Vagina (tissue), 2 donors: Measurements from ENCODE around the gene BIVM.

Experiments
- CTCF ChIP-seq, 3 experiments: fragments of 450-650 bp in 2 of 3; fragments of 200-600 bp in 1 of 3; sonication (generic) in 1 of 3; IDR thresholded peaks; one replicate each; pipeline ENCODE4 v1.5.1; 2017 to 2019; ENCODE audit warnings: antibody characterized with exemption in 3 of 3, mild to moderate bottlenecking in 2 of 3, moderate library complexity in 2 of 3
- POLR2A ChIP-seq, 2 donors: fragments of 450-650 bp; IDR thresholded peaks; one replicate each; pipeline ENCODE4 v1.6.1; 2017; ENCODE audit warnings: antibody characterized with exemption in 2 of 2, mild to moderate bottlenecking in 2 of 2, moderate library complexity in 2 of 2

DNA sequence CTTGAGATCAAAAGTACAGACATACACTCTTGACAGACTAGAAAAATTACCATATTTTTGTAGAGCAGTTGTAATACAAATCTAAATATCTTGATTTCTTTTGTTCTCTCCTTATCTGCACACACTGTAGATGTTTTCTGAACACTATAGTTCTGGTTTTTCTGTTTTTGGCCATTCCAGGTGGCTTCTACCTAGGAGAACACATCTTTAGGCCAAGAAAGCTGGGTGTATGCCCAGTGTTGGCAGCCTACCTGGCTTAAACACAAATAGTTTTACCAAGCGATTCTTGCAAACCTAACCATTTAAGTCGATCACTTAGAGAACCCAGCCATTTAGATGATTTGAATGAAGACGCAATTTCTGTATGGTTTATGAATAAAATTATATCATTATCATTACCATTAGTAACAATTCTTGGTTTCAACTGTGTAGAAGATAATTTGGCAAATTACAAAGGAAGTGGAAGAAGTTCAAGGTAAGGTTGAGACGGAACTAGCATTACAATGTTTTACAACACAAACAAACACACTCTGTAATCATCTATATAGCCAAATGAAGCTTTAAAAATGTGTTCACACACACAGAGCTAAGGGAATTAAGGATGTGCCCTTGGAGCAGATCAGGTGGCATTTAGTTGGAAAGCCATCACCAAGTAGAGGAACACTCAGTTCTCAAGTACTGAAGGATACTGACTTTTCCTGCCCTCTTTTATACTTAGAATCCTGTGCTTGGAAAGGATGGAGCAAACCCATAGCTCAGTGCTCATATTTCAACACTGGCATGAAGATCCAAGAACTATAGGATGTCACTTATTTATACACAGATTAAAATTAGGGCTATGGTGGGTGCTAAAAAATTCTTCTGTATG is 83.1 kb downstream of the BIVM start:
- TF ChIP-seq CTCF (IDR thresholded peaks at IDR 0.05) (no peak), POLR2A (IDR thresholded peaks at IDR 0.05) (no peak)
